Left forelimb (tissue), 1 donor: ENCODE results near the gene SH3D19.
"Not testable (repeated sequence)": the region's sequence is repeated elsewhere in the genome, so short reads cannot be mapped to it uniquely, and the experiment has no call there.

ENCODE experiments used
- DNase-seq: peaks from one replicate; pipeline ENCODE4 v3.0.0-alpha.2; 2018; ENCODE audit warnings: low spot score

SH3D19 gene

DNA sequence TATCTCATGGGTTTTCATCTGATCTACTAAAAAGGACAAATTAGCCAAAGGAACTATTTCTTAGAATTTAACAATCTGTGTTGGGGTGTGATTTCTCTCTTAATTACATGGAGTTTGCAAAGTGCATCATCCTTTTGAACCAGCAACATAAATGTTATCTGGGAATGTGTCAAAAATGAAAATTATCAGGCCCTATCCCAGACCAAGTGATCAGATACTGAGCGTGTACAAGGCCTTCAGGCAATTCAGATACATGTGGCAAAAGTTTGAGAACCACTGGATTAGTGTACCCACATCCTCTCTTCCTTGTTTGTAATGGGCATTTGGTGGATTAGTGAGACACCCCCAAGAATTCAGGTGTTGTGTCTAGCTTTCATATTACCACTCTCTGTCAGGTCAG is 3.8 kb downstream of the SH3D19 start:
- DNase-seq: no peak

DNA sequence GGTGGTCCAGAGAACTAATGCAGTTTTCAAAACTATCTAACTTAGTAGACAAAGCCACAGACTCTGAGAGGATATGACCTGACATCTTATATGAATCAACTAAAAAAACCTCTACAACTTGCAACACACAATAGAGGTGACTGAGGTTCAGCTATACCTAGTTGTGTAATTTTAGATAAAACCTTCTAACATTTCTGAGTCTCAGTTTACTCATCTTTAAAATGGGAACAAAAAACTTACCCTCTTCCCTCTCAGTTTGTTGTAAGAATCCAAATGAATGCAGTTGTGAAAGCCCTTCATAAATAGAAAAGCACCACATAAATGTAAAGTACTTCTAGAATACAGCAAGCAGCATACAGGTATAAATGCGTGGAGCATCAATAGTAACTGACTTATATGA is 5.9 kb downstream of the SH3D19 start:
- no peak for DNase-seq

DNA sequence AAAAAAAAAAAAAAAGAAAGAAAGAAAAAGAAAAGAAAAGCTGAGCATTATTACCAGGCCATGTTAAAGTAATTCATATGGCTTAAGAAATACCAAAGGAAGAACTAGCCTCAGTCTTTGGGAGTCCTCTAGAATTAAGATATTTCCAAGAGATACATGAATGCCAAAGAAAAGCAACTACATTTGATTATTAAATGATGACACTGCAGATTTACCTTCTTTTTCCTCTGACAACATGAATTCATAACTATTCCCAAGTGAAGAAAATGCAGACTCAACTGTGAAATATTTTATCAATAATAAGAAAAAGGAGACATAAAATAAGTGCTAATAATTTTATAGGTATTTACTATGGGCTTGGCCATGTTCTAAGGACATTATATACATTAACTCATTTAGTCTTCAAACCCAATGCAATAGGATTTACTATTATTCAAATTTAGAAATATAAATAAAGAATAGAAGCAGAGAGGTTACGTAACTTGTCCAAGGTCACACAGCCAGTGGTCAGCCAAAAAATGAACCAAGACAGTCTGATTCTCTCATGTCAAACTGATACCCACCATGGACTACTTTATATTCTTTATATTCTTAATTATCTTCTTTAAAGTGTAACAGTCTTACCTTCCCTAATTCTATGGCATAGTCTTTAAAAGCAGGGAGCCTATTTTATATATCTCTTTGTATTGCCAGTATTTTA is 6.9 kb downstream of the SH3D19 start:
- no peak for DNase-seq

DNA sequence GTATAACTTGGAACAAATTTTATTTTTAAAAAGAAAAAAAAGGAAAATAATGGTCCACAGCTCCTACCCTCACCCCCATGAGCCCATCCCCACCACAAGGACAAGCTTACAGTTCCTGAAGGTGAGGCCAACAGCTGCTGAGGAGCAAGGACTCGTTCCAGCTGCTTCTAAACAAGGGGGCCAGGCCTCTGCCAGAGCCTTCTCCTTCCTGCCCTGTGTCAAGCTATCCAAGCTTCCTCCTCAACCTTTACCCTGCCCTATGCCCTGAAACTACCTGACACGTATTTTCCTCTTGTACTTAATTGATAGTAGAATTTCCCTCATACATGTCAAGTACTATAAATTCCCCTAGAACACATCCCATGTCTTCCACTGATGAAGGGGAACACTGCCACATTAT is 8.8 kb downstream of the SH3D19 start:
- DNase-seq: no peak

DNA sequence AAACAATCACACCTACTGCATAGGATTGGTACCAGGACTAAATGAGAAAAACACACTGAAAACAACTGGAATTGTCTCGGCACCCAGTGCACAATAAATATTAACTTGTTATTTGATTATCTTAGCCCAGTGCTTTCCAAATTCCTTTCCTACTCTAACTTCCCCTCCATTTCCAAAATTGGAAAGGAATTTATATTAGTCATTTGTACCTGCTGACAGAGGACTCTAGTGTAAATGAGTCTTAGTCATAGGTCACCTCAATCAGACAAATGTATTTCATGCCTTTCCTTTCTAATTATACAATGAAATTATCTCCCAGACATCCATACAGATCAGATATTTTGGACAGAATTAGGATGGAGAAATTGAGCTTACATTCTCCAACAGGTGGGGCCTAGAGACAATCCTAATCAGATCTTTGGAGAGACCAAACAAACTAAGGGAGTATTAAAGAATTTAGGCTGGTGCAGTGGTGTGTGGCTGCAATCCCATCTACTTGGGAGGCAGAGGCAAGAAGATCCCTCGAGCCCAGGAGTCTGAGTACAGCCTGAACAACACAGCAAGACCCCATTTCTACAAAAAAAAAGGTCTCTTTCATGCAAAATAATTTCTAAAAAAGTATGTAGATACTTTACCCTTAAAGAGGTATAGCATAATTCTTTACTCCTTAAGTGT is 10.1 kb downstream of the SH3D19 start:
- DNase-seq: no peak

DNA sequence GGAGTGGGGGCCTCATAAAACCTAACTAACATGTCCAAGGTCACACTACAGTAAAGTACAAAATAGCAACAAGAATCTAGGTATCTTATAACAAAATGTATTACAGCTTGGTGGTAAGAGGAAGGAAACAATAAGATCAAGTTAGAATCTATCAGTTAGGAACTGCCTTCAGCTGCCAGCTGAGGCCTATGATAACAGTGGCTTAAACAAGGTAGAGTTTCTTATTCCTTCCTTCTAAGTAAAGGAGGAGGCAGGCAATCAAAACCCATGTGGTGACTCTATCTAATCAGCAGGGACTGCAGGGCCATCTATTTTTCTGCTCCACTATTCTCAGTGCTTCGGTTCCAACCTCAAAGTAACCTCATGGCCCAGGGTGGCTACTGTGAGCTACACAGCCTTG is 10.9 kb downstream of the SH3D19 start:
- DNase-seq: no peak

DNA sequence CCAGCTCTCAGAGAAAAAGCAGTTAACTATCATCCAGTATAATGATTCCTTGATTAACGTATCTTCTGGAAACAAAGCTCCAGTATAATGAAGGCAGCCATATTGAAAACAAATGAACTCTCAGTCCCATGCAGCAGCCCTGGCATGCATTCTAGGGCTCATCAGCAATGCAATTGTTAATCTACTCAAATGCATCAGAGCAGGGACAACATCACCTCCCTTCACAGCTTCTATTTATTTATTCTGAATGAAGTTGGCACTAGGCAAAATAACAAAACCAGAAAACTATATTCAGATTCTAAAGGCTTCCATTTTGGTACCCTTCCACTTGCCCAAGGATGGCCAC is 11.4 kb downstream of the SH3D19 start:
- DNase-seq: no peak

DNA sequence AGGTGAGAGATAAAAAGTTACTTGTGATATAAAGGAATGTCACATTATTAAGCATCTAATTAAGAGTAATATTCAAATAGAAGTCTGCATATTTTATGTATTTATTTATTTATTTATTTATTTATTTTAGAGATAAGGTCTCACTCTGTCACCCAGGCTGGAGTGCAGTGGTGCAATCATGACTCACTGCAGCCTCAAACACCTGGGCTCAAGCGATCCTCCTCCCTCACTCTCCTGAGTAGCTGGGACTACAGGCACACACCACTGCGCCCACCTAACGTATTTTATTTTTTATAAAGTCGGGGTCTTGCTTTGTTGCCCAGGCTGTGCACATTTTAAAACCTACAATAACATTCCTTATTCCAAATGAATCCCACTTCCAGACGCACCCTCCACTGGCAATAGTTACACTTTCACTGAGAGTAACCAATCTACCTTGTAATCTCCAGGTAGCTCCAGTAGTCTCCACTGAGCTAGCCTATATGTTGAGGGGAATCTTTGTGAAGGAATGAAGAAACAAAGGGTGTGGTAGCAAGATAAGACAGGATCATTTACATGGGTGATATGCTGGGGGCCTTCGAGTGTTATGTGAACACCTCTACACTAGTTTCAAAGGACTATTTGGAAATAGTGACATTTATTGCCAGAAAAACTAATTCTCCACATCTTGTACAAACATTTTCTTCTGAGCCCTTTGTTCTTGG is 11.9 kb downstream of the SH3D19 start:
- DNase-seq: no peak

DNA sequence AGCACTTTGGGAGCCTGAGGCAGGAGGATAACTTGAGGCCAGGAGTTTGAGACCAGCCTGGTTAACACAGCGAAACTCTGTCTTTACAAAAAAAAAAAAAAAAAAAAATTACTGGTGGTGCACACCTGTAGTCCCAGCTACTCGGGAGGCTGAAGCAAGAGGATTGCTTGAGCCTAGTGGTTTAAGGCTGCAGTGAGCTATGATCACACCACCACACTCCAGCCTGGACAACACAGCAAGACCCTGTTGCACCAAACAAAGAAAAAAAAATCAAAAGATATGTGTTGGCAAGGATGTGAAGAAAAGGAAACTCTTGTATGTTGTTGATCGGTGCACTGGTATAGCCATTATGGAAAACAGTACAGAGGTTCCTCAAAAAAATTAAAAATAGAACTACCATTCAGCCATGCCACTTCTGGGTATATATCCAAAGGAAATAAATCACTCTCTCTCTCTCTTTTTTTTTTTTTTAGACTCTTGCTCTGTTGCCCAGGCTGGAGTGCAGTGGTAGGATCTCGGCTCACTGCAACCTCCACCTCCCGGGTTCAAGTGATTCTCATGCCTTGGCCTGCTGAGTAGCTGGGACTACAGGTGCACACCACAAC is 15.2 kb downstream of the SH3D19 start:
- no peak for DNase-seq

DNA sequence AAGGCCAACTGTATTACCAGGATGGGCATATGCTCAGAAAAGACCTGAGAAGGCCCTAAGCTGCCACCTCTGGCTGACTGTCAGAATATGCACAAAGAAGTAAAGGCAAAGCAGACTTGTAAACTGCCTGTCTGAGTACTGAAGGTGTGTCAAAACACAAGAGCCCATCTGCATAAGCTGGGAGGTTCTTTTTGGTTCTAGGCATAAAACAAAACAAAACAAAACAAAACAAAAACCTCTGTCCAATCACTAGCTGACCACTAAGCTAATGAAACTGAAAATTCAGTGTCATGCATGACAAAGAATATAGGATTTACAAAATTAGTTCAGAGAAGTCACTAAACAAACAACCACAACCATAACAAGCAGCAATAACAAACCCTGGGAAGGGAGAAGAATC is 20.6 kb downstream of the SH3D19 start:
- DNase-seq: no peak

DNA sequence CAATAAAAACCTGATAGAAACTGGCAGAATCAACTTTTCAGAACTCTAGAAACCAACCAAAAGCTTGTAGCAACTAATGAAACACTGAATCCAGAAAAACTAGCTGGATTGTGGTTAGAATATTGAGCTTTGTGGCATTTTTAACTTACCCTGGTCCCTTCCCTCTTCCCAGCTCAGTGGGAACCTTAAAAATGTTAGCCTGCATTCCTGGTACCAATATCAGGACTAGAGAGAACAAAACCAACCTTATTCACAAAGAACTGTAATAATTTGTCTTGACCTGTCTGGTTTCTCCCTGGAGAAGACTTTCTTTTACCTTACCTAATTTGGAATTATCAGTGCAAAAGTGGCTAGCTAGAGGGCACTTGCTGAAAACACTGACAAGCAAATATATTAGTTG is 21.2 kb downstream of the SH3D19 start:
- no peak for DNase-seq

DNA sequence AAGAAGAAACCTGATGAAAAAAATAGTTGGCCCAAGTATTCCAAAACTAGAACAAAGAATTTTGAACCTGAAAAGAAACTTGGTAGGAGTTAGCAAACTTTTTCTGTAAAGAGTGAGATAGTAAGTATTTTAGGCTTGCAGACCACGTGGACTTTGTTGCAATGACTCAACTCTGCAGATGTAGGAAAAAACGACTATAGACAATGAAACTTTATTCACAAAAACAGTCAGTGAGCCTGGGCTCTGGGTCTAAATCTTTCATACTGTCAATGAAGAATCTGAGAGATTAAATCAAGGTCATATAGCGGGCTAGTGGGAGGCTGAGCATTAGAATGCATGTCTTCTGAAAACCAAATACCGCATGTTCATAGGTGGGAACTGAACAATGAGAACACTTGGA is 23.0 kb downstream of the SH3D19 start:
- no peak for DNase-seq

DNA sequence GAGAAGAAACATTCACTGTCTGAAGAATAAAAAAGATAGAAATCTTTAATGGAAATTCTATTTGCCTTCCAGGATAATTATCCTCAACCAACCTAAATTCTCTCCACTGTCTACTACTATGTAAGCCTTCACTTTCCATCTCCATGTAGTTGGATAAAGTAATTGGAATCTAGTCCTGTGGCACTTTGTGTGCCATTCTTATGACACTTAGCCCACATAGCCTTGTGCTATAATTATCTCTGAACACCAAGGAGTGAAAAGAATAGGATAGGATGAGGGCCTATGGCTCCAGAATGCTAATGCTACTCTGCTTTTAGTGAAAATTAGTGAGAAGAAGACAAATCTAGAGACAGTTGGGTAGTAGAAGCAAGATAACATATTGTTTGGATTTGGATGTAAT is 28.2 kb downstream of the SH3D19 start:
- DNase-seq: no peak

DNA sequence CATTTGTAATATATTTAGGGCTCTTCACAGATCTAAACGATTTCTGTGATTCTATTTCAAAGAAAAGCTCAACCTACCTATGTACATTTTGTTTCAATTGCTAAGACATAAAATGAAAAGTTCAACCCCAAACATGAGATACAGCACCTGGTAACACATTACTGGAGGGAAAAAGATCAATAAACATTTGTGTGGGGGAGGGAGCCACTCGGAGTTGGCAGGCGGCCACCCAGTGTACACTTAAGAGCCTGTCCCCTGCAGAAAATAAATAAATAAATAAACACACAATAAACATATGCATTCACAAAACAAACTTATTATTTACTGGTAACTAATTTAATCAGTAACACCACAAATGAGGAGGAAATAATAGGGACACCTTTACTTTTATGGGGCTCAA is 29.2 kb downstream of the SH3D19 start:
- DNase-seq: no peak

DNA sequence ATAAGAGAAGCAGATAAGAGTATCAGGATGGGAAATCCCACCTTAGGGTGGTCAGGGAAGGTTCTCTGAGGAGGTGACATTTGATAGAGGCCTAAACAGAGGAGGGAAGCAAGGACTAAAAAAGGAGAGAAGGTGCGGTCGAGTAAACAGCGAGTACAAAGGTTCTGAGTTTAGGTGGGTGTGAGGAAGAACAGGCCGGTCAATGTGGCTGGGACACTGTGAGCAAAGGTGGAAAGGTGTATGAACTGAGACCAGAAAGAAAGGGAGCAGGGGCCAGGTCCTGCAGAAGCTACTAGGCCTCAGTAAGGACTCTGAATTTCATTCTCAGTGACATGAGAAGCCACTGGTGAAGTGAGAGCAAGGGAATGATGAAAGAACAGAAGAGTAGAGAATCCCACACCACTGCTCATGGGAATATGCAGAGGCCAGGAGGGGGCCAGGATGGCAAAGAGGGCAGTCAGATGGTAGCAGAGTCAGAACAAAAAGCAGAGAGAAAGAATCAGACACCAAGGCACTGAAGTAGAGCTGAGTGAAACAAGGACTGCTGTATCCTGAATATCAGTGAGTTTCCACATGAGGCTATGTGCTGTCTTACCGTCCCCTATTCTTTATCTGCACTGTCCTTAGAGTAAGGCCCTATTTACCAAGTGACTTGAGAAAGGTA is 30.4 kb downstream of the SH3D19 start:
- DNase-seq: no peak

DNA sequence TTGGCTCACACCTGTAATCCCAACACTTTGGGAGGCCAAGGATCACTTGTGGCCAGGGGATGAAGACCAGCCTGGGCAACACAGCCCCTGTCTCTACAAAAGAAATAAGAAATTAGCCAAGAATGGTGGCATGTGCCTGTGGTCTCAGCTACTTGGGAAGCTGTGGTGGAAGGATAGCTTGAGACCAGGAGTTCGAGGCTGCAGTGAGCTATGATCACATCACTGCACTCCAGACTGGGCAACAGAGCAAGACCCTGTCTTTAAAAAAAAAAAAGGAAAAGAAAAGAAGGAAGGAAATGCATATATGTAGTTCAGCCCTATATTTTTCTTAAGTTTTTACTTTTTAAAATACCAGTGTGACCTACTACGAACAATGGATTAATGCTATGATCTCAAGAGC is 33.4 kb downstream of the SH3D19 start:
- no peak for DNase-seq

DNA sequence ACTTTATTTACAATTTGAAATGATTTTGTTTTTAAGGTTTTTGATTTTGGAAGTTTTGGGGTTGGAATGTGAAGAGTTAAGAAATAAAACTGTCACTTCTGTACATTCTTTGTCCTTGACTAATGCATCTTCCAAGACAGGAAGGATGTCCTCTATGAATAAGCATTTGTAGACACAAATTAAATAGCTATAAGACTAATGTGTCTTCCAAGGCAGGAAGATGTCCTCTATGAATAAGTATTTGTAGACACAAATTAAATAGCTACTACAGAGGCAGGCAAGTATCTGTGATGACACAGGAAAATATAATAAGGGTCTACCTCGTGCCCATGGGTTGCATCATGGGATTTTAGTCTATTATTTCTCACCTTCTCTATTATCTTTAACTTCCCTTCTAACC is 33.9 kb downstream of the SH3D19 start:
- no peak for DNase-seq

DNA sequence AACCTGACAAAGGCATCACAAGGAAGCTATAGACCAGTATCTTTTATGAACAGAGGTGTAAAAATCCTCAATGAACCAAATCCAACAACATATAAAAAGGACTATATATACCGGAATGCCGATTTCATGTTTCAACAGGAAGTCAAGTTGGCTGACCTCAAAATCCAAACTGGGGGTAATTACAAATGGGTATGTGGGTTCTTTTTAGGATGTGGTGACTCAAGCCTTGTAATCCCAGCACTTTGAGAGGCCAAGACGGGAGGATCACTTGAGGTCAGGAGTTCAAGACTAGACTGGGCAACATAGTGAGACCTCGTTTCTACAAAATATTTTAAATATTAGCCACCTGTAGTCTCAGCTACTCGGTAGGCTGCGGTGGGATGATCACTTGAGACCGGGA is 38.0 kb downstream of the SH3D19 start:
- DNase-seq: no peak

DNA sequence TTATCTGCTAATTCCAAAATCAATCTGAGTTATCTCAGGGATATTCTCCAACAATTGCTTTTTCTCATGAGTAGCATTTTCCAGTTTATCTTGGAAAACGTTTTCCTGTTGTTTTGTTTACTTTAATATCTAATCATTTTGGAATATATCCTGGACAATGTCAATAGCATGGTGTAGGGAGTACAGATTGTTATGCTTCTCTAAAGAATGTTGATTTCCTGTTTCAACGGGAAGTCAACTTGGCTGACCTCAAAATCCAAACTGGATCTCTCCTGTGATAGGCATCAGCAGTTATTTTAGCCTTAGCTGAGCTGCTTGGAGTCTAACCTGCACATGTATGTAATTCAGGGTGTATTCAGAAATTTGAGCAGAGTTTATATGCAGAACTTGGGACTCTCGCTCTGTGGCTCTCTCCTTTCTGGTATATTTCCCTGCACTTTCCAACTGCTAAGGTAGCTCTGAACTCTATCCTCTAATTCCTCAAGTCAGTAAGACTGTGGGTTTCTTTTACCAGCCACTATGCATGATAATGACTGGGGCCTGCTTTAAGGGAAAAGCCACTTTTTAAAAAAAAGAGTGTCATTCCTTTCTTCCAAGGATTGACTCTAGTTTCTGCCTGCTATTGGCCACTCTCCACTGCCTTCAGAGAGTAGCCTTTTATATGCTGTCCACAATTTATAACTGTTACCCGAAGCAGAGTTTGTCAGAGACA is 40.7 kb downstream of the SH3D19 start:
- DNase-seq: no peak

DNA sequence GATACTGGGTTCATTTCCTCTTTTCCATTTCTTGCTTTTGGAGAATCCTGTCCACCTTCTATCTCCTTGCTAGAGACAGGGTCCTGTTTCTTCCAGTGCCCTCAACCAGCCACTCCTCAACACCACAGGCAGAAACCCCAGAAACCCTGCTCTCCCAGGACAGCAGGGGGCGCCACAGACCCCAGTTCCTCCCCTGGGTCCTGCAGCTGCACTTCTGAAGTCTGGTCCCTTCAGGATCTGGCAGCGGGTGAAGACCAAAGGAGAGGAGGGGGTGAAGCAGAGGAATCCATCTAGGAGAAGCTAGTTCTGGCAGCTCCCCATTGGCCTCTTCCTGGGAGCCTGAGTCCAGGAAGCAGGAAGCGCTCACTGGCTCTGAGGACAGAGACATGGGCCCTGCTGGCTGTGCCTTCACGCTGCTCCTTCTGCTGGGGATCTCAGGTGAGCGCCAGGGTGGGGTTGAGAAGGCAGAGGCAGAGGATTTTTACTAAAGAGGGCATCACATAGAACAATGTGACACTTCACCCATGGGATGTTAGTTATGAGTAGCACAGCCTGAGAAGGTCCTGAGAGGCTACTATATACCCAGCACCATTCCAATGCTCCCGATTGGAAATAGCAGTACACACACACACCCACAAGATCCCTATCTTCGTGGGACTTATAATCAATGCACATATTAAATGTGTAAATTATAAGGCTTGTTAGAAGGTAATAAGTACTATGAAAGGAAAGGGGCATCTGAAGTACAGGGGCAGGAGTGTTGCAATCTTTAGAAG is 48.4 kb downstream of the SH3D19 start, which contains the start of gene PRSS48:
Gene PRSS48, plus strand, starts transcription at position 375 of the 776 bp plus-strand sequence. Its CDS starts 12 bp downstream, at position 387.
- no peak for DNase-seq

DNA sequence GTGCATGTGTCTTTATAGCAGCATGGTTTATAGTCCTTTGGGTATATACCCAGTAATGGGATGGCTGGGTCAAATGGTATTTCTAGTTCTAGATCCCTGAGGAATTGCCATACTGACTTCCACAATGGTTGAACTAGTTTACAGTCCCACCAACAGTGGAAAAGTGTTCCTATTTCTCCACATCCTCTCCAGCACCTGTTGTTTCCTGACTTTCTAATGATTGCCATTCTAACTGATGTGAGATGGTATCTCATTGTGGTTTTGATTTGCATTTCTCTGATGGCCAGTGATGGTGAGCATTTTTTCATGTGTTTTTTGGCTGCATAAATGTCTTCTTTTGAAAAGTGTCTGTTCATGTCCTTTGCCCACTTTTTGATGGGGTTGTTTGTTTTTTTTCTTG is 56.5 kb downstream of the SH3D19 start:
- not testable (repeated sequence) for DNase-seq
